NCI-H345 treated with DMSO at 0.1 percent for 48 hours (cell line): ENCODE measurements around the gene ERFE.

Source experiments
- DNase-seq: peaks from one replicate; lab custom pipeline; 2025; ENCODE audit not compliant: unreplicated experiment; lab: John Stamatoyannopoulos, UW

Gene ERFE

DNA sequence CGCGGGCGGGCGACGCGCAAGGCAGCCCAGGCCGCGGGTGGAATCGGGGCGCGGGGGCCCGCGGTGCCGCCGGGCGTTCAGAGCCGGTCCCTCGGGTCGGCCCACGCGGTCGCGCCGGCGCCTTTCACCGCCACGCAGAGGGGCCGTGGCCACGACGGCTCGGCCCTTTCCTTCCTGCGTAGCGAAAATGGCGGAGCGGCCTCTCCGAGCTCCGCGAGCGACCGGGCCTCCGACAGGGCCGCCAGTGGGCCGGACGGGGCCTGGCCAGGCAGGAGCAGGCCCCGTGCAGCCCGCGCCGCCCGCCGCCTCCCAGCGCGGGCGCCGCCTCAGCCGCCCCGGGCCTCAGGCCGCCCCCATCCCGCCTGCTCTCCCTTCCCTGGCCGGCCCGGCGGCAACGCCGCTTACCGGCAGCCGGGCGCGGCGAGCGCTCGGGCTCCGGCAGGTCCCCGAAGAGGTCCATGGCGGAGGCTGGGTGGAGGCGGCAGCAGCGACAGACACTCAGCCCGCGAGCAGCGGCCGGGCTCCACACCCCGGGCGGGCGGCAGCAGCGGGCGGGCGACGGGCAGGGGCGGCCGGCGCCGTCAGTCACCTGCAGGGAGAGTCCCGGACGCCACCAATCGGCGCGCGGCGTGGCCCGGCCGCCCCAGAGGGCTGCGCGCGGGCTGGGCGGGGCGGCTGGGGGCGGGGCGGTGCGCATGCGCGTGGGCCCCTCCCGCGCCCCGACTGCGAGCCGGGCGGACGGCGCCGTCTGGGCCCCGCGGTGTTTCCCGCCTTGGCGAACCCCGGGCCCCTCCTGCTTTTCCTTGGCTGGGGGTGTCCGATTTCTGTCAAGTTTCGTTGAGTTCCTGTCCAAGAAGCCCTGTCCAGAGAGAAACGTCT is 44.6 kb downstream of the ERFE start, which contains the start of gene ILKAP:
Gene ILKAP, minus strand, starts transcription at position 602 of the 879 bp plus-strand sequence. Its CDS starts 142 bp downstream, at position 460.
- DNase-seq: peak; percentile 67

DNA sequence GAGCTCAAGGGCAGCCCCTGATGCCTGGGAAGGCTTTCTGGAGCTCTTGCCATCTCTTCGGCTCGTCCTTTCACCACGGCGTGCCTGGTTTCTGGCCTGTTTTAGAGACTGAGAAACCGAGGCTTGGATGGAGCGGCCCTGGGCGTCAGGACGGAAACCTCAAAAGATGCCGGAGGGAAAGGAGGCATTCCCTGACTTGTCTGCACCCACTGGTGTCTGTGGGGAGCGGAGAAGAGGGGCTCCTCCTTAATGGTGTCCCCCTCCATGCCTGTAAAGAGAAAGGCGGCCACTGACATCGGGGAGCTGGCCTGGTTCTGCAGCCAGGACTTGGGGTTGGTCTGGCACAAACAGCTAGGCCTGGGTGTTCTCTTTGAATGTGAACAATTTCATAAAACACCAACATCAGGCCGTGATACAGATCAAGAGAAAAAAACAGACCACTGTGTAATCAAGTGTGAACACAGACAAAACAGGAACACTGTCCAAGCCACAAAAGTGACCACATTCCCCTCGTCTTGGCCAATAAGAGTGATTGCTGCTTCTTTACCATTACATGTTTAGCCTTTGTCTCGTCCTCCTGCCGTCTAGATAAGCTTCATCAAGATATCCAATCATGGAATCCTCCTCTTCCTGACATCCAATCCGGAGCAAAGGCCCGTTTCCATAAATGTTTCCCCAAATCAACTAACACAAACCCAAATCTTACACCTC is 45.4 kb downstream of the ERFE start:
- no peak for DNase-seq

DNA sequence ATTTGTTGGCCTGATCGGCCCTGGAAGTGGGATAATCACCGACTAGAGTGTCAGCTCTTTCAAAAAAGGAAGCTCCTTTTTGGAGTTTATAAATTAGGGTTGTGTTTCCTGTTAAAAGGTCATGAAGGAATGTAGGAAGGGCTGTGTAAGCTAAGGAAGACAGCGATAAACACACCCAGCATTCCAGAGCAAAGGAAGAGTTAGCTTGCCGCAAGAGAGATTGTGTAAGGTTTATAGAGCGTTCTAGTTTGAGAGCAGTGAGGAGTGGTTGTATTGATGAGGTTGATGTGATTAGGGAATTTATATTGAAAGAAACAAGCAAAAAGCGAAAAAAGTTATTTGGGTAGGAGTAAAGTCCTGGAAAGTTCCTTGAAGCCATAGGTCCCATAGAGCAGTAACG is 48.2 kb downstream of the ERFE start:
- no peak for DNase-seq

DNA sequence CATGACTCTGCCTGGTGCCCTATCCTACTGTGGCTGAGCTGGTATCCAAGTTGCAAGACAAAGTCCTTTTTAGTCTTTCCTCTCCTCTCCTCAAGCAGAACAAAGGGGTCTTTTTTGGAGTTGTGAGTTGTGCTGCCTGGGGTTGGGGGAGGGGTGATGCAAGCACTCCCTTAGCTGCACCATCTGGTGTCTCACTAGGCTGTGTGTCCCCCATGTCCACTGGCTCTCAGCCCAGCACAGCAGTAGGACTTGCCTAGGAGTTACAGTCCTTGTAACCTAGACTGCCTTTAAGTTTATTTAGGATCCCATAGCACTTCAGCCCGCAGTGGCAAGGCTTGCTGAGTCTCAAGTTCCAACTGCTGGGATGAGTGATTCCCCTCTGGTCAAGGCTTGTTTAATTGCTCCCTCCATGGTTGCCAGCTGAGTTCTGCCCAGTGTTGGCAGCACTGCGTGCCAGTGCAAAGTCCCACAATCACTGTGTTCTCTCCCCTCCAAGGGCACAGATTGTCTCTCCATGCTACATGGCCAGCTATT is 57.9 kb downstream of the ERFE start:
- no peak for DNase-seq
